ENCODE results near the gene TP53. TPM values are rescaled to one million over a fixed set of nuclear protein-coding genes. Genes with fewer than 3 reads are reported as not detected.
A peak's percentile ranks its signal among the peaks of the same experiment; 100 is the strongest.

The TP53 gene
- total RNA-seq, result 10 to 100 TPM; 52.3 to 65.0 TPM

- peak within 1 kb of the TSS; percentile 66 to 77 for H3K4me3 ChIP-seq
- H3K4me1 ChIP-seq (replicated peaks), result peaks cover 9% of the 10 kb centered on the region
- peak; percentile 93 for DNase-seq (ENCODE audit: low spot score)
- H3K9me3 ChIP-seq, result no peaks in the 10 kb centered on the region
- peak within 1 kb of the TSS; percentile 90 to 93 for H3K27ac ChIP-seq
- WGBS, result under 1% methylated on average over 30 of the region's 30 CpGs
- intact Hi-C loops (cut with DNase I), result loop anchor here (5.0 to 10.0 kb wide), 4 partner anchors 60 to 335 kb away; partner anchors contain the start of genes KCTD11, POLR2A, SAT2 and SLC35G6
- no peaks in the 10 kb centered on the region for H3K27me3 ChIP-seq (replicated peaks; ENCODE audit: insufficient read depth)
- no peaks in the 10 kb centered on the region for H3K36me3 ChIP-seq
- TF ChIP-seq POLR2A (IDR thresholded peaks at IDR 0.05), result peak; percentile 77
- TF ChIP-seq POLR2AphosphoS5 (IDR thresholded peaks at IDR 0.05), result peak; percentile 98
- TF ChIP-seq CTCF (IDR thresholded peaks at IDR 0.05), result peak in 2 of 4 experiments; percentile 10 to 54
Measured at GRCh38 chr17:7687072-7687907, at the start of gene TP53. TP53 (minus strand) TSS chr17:7687490; CDS start chr17:7676594, 10,896 bp downstream.

GRCh38 chr17:7732981-7733539 is 45.8 kb upstream of the TP53 start:
- H3K27me3 ChIP-seq (replicated peaks; ENCODE audit: insufficient read depth), result no peaks in the 10 kb centered on the region
- intact Hi-C loops (cut with DNase I), result no loop called here
- H3K4me1 ChIP-seq (replicated peaks), result no peaks in the 10 kb centered on the region
- no peaks in the 10 kb centered on the region for H3K36me3 ChIP-seq
- WGBS, result 72% methylated on average over 14 of the region's 14 CpGs
- no peak overlapping the region for H3K4me3 ChIP-seq
- H3K9me3 ChIP-seq, result no peaks in the 10 kb centered on the region
- no peak overlapping the region for H3K27ac ChIP-seq
- no peak for DNase-seq (ENCODE audit: low spot score)
- TF ChIP-seq POLR2AphosphoS5 (IDR thresholded peaks at IDR 0.05), result no peak
- no peak for TF ChIP-seq POLR2A (IDR thresholded peaks at IDR 0.05)
- no peak for TF ChIP-seq CTCF (IDR thresholded peaks at IDR 0.05)

- no peak overlapping the region for H3K4me3 ChIP-seq
- H3K27ac ChIP-seq, result no peak overlapping the region
- H3K27me3 ChIP-seq (replicated peaks; ENCODE audit: insufficient read depth), result no peaks in the 10 kb centered on the region
- no peaks in the 10 kb centered on the region for H3K4me1 ChIP-seq (replicated peaks)
- H3K9me3 ChIP-seq, result no peaks in the 10 kb centered on the region
- intact Hi-C loops (cut with DNase I), result no loop called here
- no peaks in the 10 kb centered on the region for H3K36me3 ChIP-seq
- TF ChIP-seq POLR2AphosphoS5 (IDR thresholded peaks at IDR 0.05), result no peak
- TF ChIP-seq POLR2A (IDR thresholded peaks at IDR 0.05), result no peak
- TF ChIP-seq CTCF (IDR thresholded peaks at IDR 0.05), result no peak
- 56% methylated on average over 1 of the region's 1 CpG for WGBS
- DNase-seq (ENCODE audit: low spot score), result no peak
Measured at GRCh38 chr17:7729816-7730215, 42.5 kb upstream of the TP53 start.

GRCh38 chr17:7727886-7728285 is 40.6 kb upstream of the TP53 start:
- H3K27me3 ChIP-seq (replicated peaks; ENCODE audit: insufficient read depth), result no peaks in the 10 kb centered on the region
- intact Hi-C loops (cut with DNase I), result no loop called here
- 56% methylated on average over 3 of the region's 3 CpGs for WGBS
- no peaks in the 10 kb centered on the region for H3K9me3 ChIP-seq
- TF ChIP-seq CTCF (IDR thresholded peaks at IDR 0.05) (no peak), POLR2A (IDR thresholded peaks at IDR 0.05) (no peak), POLR2AphosphoS5 (IDR thresholded peaks at IDR 0.05) (no peak)
- H3K4me3 ChIP-seq, result no peak overlapping the region
- H3K4me1 ChIP-seq (replicated peaks), result no peaks in the 10 kb centered on the region
- H3K36me3 ChIP-seq, result no peaks in the 10 kb centered on the region
- H3K27ac ChIP-seq, result no peak overlapping the region
- no peak for DNase-seq (ENCODE audit: low spot score)
